DOHH2 (cell line): ENCODE results near the gene SPATA4.

Source experiments
- H3F3A ChIP-seq: fragments of 200-600 bp; sonication (generic), shearing (Covaris generic); 2 replicates; pipeline ENCODE4 v1.6.0; 2016; ENCODE audit warnings: antibody characterized with exemption, mild to moderate bottlenecking; ENCODE audit not compliant: control insufficient read depth, insufficient read depth
- H3K27ac ChIP-seq: fragments of 200-600 bp; sonication (generic); 2 replicates; pipeline ENCODE4 v1.5.1; 2014; ENCODE audit warnings: low read depth, mild to moderate bottlenecking, low read length, moderate library complexity
- H3K27me3 ChIP-seq: fragments of 200-600 bp; sonication (generic); 2 replicates; pipeline ENCODE4 v1.6.1; 2014; ENCODE audit warnings: mild to moderate bottlenecking, low read length, mixed read lengths; ENCODE audit not compliant: control insufficient read depth
- H3K36me3 ChIP-seq: fragments of 200-600 bp; sonication (generic); 2 replicates; pipeline ENCODE4 v1.6.1; 2014; ENCODE audit warnings: mild to moderate bottlenecking, low read length, moderate library complexity, mixed read lengths; ENCODE audit not compliant: control insufficient read depth
- H3K4me1 ChIP-seq: fragments of 200-600 bp; sonication (generic); 2 replicates; pipeline ENCODE4 v1.6.1; 2014; ENCODE audit warnings: mild to moderate bottlenecking, low read length, mixed read lengths; ENCODE audit not compliant: control insufficient read depth
- H3K4me2 ChIP-seq: fragments of 200-600 bp; sonication (generic); 2 replicates; pipeline ENCODE4 v1.6.0; 2014; ENCODE audit warnings: mild to moderate bottlenecking, low read length, moderate library complexity
- H3K4me3 ChIP-seq: fragments of 200-600 bp; sonication (generic); 2 replicates; pipeline ENCODE4 v1.5.1; 2014; ENCODE audit warnings: mild to moderate bottlenecking, low read length, mixed read lengths
- H3K79me2 ChIP-seq: fragments of 200-600 bp; sonication (generic); 2 replicates; pipeline ENCODE4 v1.6.1; 2014; ENCODE audit warnings: mild to moderate bottlenecking, low read length, mixed read lengths; ENCODE audit not compliant: control insufficient read depth
- H3K9me2 ChIP-seq: fragments of 200-600 bp; sonication (generic); replicated peaks from 2 replicates; pipeline ENCODE4 v1.6.1; 2014; ENCODE audit warnings: mild to moderate bottlenecking, low read length, mixed read lengths; ENCODE audit not compliant: control insufficient read depth
- H3K9me3 ChIP-seq: fragments of 200-600 bp; sonication (generic); 2 replicates; pipeline ENCODE4 v1.6.1; 2014; ENCODE audit warnings: antibody characterized with exemption, low read length, mixed read lengths; ENCODE audit not compliant: control insufficient read depth, insufficient read depth
- H4K20me1 ChIP-seq: fragments of 200-600 bp; sonication (generic); 2 replicates; pipeline ENCODE4 v1.6.0; 2014; ENCODE audit warnings: low read depth, mild to moderate bottlenecking, antibody characterized with exemption, low read length, moderate library complexity; ENCODE audit not compliant: control insufficient read depth, insufficient read depth
- CTCF ChIP-seq: fragments of 200-600 bp; sonication (generic); IDR thresholded peaks from one replicate; pipeline ENCODE4 v1.5.1; 2014; ENCODE audit warnings: antibody characterized with exemption, mild to moderate bottlenecking, low read depth, low read length; ENCODE audit not compliant: poor library complexity, severe bottlenecking
- EZH2phosphoT487 ChIP-seq: fragments of 200-600 bp; sonication (generic); IDR thresholded peaks from 2 replicates; pipeline ENCODE4 v1.6.1; 2017; ENCODE audit warnings: borderline replicate concordance, mild to moderate bottlenecking, antibody characterized with exemption, low read length, moderate library complexity, mixed read lengths

The SPATA4 gene

GRCh38 chr4:176185051-176185450, 10.3 kb downstream of the SPATA4 start:
- no peaks in the 10 kb centered on the region for H3F3A ChIP-seq
- no peaks in the 10 kb centered on the region for H3K9me3 ChIP-seq
- H3K9me2 ChIP-seq, result no peaks in the 10 kb centered on the region
- H3K36me3 ChIP-seq, result no peaks in the 10 kb centered on the region
- no peak overlapping the region for H3K27ac ChIP-seq
- peaks cover 14% of the 10 kb centered on the region for H3K4me1 ChIP-seq
- H3K79me2 ChIP-seq, result no peaks in the 10 kb centered on the region
- no peak overlapping the region for H3K4me2 ChIP-seq
- no peaks in the 10 kb centered on the region for H3K27me3 ChIP-seq
- no peak for TF ChIP-seq CTCF
- TF ChIP-seq EZH2phosphoT487, result no peak
- H3K4me3 ChIP-seq, result no peak overlapping the region
- no peaks in the 10 kb centered on the region for H4K20me1 ChIP-seq

- Histone ChIP-seq H3K9me2 (no peaks in the 10 kb centered on the region), H3K36me3 (no peaks in the 10 kb centered on the region), H3K79me2 (no peaks in the 10 kb centered on the region), H3F3A (no peaks in the 10 kb centered on the region), H3K4me1 (no peaks in the 10 kb centered on the region), H3K27me3 (no peaks in the 10 kb centered on the region), H3K9me3 (no peaks in the 10 kb centered on the region), H4K20me1 (no peaks in the 10 kb centered on the region), H3K4me3 (no peak overlapping the region), H3K4me2 (no peak overlapping the region), H3K27ac (no peak overlapping the region)
- TF ChIP-seq EZH2phosphoT487 (no peak), CTCF (no peak)
These were observed 32.3 kb downstream of the SPATA4 start for GRCh38 chr4:176163041-176163440.

- no peak for TF ChIP-seq CTCF
- no peak for TF ChIP-seq EZH2phosphoT487
- H3K4me2 ChIP-seq, result no peak overlapping the region
- H3K27ac ChIP-seq, result no peak overlapping the region
- H3K9me2 ChIP-seq, result no peaks in the 10 kb centered on the region
- H3K27me3 ChIP-seq, result no peaks in the 10 kb centered on the region
- no peak overlapping the region for H3K4me3 ChIP-seq
- no peaks in the 10 kb centered on the region for H3K9me3 ChIP-seq
- no peaks in the 10 kb centered on the region for H3K4me1 ChIP-seq
- H3F3A ChIP-seq, result no peaks in the 10 kb centered on the region
- no peaks in the 10 kb centered on the region for H3K36me3 ChIP-seq
- H3K79me2 ChIP-seq, result no peaks in the 10 kb centered on the region
- H4K20me1 ChIP-seq, result no peaks in the 10 kb centered on the region
These were observed 38.7 kb downstream of the SPATA4 start for GRCh38 chr4:176156656-176157055.

GRCh38 chr4:176153124-176153523, 42.3 kb downstream of the SPATA4 start:
- Histone ChIP-seq H3K4me3 (no peak overlapping the region), H3K27ac (no peak overlapping the region), H3K79me2 (no peaks in the 10 kb centered on the region), H3F3A (peaks cover 6% of the 10 kb centered on the region; the same call in 1 of the 2 replicates), H3K4me2 (no peak overlapping the region), H3K9me2 (no peaks in the 10 kb centered on the region), H3K9me3 (no peaks in the 10 kb centered on the region), H3K36me3 (no peaks in the 10 kb centered on the region), H3K27me3 (no peaks in the 10 kb centered on the region), H4K20me1 (no peaks in the 10 kb centered on the region), H3K4me1 (peaks cover 18% of the 10 kb centered on the region)
- TF ChIP-seq CTCF (no peak), EZH2phosphoT487 (no peak)
